ENCODE measurements around the gene TSEN2.

The TSEN2 gene

DNA sequence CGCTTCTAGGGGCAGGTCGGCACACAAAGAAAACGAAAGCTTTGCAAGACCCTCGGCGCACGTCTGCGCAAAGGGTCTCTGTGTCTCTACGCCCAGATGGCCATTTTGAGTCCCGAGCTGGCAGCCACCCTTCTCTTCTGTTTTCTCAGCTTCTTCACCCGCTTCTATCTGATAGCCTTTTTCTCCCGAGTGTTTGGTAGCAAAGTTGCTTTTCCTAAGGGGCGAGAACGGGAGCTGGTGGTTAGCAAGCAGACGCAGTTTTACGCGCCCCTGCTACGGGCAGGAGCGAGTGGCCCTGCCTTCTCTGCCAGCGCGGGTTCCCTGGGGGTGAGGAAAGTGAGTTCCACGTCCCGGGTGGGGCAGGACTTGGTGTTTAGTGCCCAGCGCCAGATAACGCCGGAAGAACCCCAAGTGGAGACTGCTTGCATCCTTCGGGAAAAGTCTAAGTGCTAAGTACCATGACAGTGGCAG is 69.7 kb downstream of the TSEN2 start:
- no peak for DNase-seq (ENCODE audit: low read depth)

GRCh38 chr3:12556314-12556689 is 72.0 kb downstream of the TSEN2 start:
- no peak for DNase-seq (ENCODE audit: low read depth)

DNA sequence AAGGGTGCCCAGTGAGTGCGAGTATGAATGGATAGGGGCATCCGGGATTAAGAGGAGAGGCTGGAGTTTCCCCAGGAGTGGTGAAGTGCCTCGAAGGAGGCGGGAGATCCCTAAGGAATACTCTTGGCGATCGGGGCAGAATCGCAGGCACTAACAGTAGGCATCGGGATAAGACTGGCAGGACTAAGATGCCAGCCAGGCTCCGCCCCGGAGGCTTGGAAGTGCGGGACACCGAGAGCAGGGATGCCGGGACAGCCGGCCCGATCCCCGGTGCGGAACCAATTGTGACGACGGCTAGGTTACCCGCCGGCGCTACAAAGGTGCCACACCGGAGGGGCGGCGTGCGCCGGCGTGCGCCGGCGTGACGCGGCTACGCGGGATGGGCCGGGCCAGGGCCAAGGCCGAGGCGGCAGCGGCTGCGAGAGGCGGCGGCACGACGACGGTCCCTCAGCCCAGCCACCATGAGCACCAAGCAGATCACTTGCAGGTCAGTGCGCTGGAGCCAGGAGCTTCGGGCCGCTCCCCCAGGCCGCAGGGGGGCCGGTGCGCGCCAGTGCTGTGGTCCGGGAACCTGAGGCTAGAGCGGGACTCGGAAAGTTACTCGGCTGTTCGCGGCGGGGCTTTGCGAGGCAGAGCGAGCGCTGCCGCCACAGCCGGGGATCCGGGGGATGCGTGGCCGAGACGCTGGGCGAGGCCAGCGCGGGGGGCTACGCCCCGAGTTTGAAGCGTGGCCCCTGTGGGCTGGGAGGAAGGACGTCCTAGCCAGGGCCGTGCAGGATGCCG is 72.6 kb downstream of the TSEN2 start, which contains the start of gene MKRN2:
MKRN2 (plus strand) TSS at position 398 of the 783 bp plus-strand sequence; CDS start at position 462, 64 bp downstream.
- DNase-seq (ENCODE audit: low read depth) = peak; percentile 72

DNA sequence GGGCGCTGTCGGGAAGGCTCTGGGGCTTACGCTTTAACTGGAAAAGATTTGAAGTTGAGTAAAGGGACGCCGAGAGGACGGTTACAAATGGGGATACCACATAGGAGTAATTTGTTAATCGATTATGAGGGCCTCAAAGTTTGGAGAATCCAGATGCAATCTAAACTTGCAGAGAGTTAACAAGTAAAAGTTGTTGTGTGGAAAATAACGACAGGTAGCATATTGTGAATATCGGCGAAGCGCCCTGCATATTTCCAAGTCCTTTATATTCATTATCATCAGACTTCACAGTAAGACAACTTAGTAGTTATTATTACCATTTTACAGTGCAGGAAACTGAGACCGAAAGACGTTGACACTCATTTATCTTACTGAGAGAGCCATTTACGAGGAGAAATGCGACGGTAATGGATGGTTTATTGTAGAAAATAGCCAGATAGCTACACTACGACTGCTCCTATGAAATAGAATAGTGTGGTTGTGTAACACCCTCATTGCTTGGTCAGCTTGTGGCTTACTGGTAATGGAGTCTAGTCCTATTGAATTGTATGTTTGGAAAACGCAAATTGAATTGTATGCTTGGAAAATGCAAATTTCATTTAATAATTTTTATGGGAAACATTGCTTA is 73.3 kb downstream of the TSEN2 start:
- DNase-seq (ENCODE audit: low read depth) = no peak

- DNase-seq (ENCODE audit: low read depth) = no peak
These were observed 74.4 kb downstream of the TSEN2 start for GRCh38 chr3:12558706-12559105.

GRCh38 chr3:12559520-12559919 is 75.2 kb downstream of the TSEN2 start:
- DNase-seq (ENCODE audit: low read depth) = no peak

GRCh38 chr3:12560505-12561190 is 76.4 kb downstream of the TSEN2 start:
- DNase-seq (ENCODE audit: low read depth) = no peak

DNA sequence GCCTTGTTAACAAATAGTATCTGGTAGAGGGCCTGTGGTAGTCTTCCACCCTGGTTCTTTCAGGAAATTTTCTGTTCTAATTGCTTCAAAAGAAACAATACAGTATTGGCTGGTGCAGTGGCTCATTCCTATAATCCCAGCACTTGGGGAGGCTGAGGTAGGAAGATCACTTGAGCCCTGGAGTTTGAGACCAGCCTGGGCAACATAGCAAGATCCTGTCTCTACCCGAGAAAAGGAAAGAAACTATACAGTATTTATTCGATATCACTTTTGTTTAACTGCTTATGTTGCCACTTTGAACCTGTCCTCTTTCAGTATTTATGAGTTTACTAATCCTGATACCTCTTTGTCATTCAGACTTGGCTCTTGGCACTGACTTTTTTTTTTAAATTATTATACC is 77.1 kb downstream of the TSEN2 start:
- DNase-seq (ENCODE audit: low read depth) = no peak

GRCh38 chr3:12562451-12562850 is 78.2 kb downstream of the TSEN2 start:
- DNase-seq (ENCODE audit: low read depth) = no peak

GRCh38 chr3:12566976-12567375 is 82.7 kb downstream of the TSEN2 start:
- DNase-seq (ENCODE audit: low read depth) = no peak

DNA sequence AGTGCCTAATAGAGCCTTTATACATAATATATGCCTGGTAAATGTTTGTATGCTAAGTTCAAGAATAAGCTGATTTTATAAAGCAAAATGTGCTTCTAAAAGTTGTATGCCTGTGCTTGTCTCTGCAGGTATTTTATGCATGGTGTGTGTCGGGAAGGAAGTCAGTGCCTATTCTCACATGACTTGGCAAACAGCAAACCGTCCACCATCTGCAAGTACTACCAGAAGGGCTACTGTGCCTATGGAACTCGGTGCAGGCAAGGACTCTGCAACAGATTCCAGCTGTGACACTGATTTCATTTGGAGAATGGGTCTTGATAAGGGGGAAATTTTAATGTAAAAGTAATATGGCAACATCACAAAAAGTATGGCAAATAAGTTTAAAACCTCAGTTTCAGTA is 84.5 kb downstream of the TSEN2 start:
- no peak for DNase-seq (ENCODE audit: low read depth)

- no peak for DNase-seq (ENCODE audit: low read depth)
These were observed 85.6 kb downstream of the TSEN2 start for GRCh38 chr3:12569836-12570235.

DNA sequence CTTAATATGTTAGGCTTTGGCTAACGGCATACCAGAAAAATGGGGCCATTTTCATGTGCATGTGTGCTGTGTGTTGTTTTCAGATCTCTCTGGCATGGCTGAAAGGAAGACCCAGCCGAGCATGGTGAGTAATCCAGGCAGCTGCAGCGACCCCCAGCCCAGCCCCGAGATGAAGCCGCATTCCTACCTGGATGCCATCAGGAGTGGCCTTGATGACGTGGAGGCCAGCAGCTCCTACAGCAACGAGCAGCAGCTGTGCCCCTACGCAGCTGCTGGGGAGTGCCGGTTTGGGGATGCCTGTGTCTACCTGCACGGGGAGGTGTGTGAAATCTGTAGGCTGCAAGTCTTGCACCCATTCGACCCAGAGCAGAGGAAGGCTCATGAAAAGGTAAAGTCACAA is 87.7 kb downstream of the TSEN2 start:
- DNase-seq (ENCODE audit: low read depth) = no peak

DNA sequence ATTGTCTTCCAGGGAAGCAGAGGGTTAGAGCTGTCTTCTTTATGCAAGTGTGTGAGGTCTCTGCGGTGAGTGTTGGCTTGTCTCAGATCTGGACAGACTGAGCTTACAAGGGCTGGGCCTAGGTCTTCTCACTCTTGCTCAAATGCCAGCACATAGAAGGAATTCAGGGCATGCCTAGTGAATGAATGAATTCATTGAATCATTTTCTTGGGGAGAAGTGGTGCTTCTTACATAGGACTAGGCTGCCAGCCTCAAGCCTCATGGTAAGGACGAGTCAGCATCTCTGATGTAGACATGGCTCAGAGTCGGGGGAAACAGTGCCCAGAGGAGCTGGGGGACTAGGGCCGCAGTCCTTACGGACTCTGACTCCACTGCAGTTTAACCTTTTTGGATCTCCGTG is 89.9 kb downstream of the TSEN2 start:
- no peak for DNase-seq (ENCODE audit: low read depth)

GRCh38 chr3:12574661-12575060 is 90.4 kb downstream of the TSEN2 start:
- DNase-seq (ENCODE audit: low read depth) = no peak

DNA sequence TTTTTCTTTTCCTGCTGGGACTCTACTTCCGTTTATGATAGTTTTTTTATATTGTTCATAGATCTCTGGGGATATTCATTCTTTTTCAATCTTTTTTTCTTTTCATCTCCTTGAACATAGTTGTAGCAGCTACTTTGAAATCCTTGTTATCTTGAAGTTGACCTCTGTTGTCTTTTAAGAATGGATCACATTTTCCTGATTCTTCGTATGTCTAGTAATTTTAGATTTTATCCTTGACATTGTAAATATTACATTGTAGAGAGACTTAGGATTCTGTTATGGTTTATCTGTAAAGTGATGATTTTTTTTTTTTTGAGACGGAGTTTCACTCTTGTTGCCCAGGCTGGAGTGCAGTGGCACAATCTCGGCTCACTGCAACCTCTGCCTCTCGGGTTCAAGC is 93.1 kb downstream of the TSEN2 start:
- DNase-seq (ENCODE audit: low read depth) = no peak

- no peak for DNase-seq (ENCODE audit: low read depth)
These were observed 94.5 kb downstream of the TSEN2 start for GRCh38 chr3:12578742-12579141.

DNA sequence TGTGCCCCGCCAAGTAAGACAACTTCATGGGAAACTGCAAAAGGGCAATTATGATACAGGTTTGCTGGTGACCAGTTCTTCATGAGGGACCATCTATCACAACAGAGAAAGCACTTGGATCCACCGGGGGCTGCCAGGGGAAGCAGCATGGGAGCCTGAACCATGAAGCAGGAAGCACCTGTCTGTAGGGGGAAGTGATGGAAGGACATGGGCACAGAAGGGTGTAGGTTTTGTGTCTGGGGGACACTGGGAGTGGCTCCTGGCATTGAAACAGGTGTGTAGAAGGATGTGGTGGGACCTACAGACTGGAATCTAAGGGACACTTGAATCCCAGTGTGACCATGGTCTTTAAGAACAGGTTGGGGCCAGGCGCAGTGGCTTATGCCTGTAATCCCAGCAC is 95.2 kb downstream of the TSEN2 start:
- DNase-seq (ENCODE audit: low read depth) = no peak

GRCh38 chr3:12579905-12580304 is 95.6 kb downstream of the TSEN2 start:
- DNase-seq (ENCODE audit: low read depth) = no peak

- no peak for DNase-seq (ENCODE audit: low read depth)
These were observed 98.5 kb downstream of the TSEN2 start for GRCh38 chr3:12582730-12583129.

Measured in T follicular helper cell (primary cell).